H1 (cell line): ENCODE results near the gene TSPAN5. TPM values are rescaled to one million over a fixed set of nuclear protein-coding genes. Genes with fewer than 3 reads are reported as not detected.

Source experiments
- CTCF ChIA-PET: fragments of 300-600 bp; sonication (Branson Sonifier 250); formaldehyde crosslinking; loops from one replicate; lab custom pipeline; 2021; ENCODE audit not compliant: partially characterized antibody; lab: Charles Lee
- POLR2A ChIA-PET: fragments of 300-600 bp; sonication (Branson Sonifier 250); formaldehyde crosslinking; loops from one replicate; lab custom pipeline; 2021; ENCODE audit warnings: inconsistent platforms; ENCODE audit not compliant: partially characterized antibody; lab: Charles Lee
- DNase-seq, 2 experiments: peaks; one replicate each; pipeline versions ENCODE4 v3.0.0 to v3.0.0-alpha.2; 2010 to 2022; ENCODE audit warnings: low spot score in 2 of 2, low read depth in 1 of 2, mixed read lengths in 1 of 2
- FAIRE-seq: peaks from 2 replicates; lab custom pipeline; 2011; peaks lifted over from hg19 to GRCh38; lab: Jason Lieb, UNC
- H2AFZ ChIP-seq: 2 replicates; pipeline ENCODE4 v1.8.1; 2012; ENCODE audit warnings: low read length, inconsistent platforms
- H2AK5ac ChIP-seq: 2 replicates; pipeline ENCODE4 v1.6.1; 2013; ENCODE audit warnings: low read depth, low read length
- H2BK120ac ChIP-seq: replicated peaks from 2 replicates; pipeline ENCODE3; 2013; ENCODE audit warnings: low read depth, low read length, inconsistent platforms
- H2BK12ac ChIP-seq: 2 replicates; pipeline ENCODE4 v1.6.1; 2013; ENCODE audit warnings: low read depth, low read length
- H2BK15ac ChIP-seq: 2 replicates; pipeline ENCODE4 v1.6.1; 2013; ENCODE audit warnings: low read length
- H2BK20ac ChIP-seq: 2 replicates; pipeline ENCODE4 v1.6.1; 2013; ENCODE audit warnings: low read length
- H2BK5ac ChIP-seq: 2 replicates; pipeline ENCODE4 v1.6.1; 2013; ENCODE audit warnings: low read depth, low read length
- H3K14ac ChIP-seq: 2 replicates; pipeline ENCODE4 v1.6.1; 2013; ENCODE audit warnings: inconsistent platforms; ENCODE audit not compliant: insufficient read length
- H3K18ac ChIP-seq: 2 replicates; pipeline ENCODE4 v1.6.1; 2013; ENCODE audit warnings: low read length; ENCODE audit errors: extremely low read depth
- H3K23ac ChIP-seq: 2 replicates; pipeline ENCODE4 v1.6.1; 2013; ENCODE audit warnings: inconsistent platforms; ENCODE audit not compliant: insufficient read length
- H3K23me2 ChIP-seq: 2 replicates; pipeline ENCODE4 v1.6.1; 2013; ENCODE audit warnings: low read depth, low read length
- H3K27ac ChIP-seq: 2 replicates; pipeline ENCODE4 v1.6.1; 2011; ENCODE audit warnings: low read depth, low read length, inconsistent platforms
- H3K27me3 ChIP-seq, 4 experiments: replicated peaks in 1 of 4; 1 replicate in 1 of 4; 2 replicates in 3 of 4; pipeline versions ENCODE4 v1.6.1 to v1.8.1; 2011 to 2013; ENCODE audit warnings: low read length in 3 of 4, mild to moderate bottlenecking in 3 of 4, inconsistent platforms in 2 of 4, mixed read lengths in 2 of 4, moderate library complexity in 1 of 4; ENCODE audit not compliant: control insufficient read depth in 3 of 4, insufficient read depth in 3 of 4; ENCODE audit errors: extremely low read depth in 1 of 4
- H3K36me3 ChIP-seq, 4 experiments: 2 replicates each; pipeline versions ENCODE4 v1.6.1 to v1.8.1; 2011 to 2013; ENCODE audit warnings: mild to moderate bottlenecking in 4 of 4, low read length in 3 of 4, moderate library complexity in 2 of 4, control low read depth in 1 of 4, inconsistent platforms in 1 of 4; ENCODE audit not compliant: insufficient read depth in 4 of 4, control insufficient read depth in 2 of 4
- H3K4ac ChIP-seq: replicated peaks from 2 replicates; pipeline ENCODE3; 2013; ENCODE audit warnings: low read length, low read depth, mixed read lengths, inconsistent platforms; ENCODE audit not compliant: insufficient read length
- H3K4me1 ChIP-seq, 4 experiments: replicated peaks in 1 of 4; 1 replicate in 1 of 4; 2 replicates in 3 of 4; pipeline versions ENCODE4 v1.6.1 to v1.8.1; 2011 to 2013; ENCODE audit warnings: low read length in 3 of 4, inconsistent platforms in 2 of 4, mixed read lengths in 1 of 4; ENCODE audit not compliant: insufficient read depth in 4 of 4, control insufficient read depth in 3 of 4
- H3K4me2 ChIP-seq, 2 experiments: 2 replicates each; pipeline versions ENCODE4 v1.6.1 to v1.8.1; 2011 to 2013; ENCODE audit warnings: low read depth in 2 of 2, low read length in 2 of 2, control low read depth in 1 of 2, inconsistent platforms in 1 of 2, mild to moderate bottlenecking in 1 of 2; ENCODE audit not compliant: insufficient read depth in 1 of 2
- H3K4me3 ChIP-seq, 4 experiments: fragments of 200-600, 300-600 bp in 1 of 4; sonication (generic), shearing (Covaris generic), sonication (Bioruptor Twin) in 1 of 4; 2 replicates each; pipeline versions ENCODE4 v1.5.1 to v1.8.1; 2011 to 2016; ENCODE audit warnings: low read length in 4 of 4, low read depth in 3 of 4, control low read depth in 2 of 4, inconsistent platforms in 2 of 4, mild to moderate bottlenecking in 2 of 4, mixed read lengths in 1 of 4, moderate library complexity in 1 of 4; ENCODE audit not compliant: insufficient read depth in 2 of 4; ENCODE audit errors: extremely low read depth in 1 of 4
- H3K56ac ChIP-seq: replicated peaks from 2 replicates; pipeline ENCODE3; 2013; ENCODE audit warnings: low read depth, mild to moderate bottlenecking, mixed read lengths, low read length, inconsistent platforms; ENCODE audit not compliant: insufficient read length
- H3K79me1 ChIP-seq: 2 replicates; pipeline ENCODE4 v1.6.1; 2013; ENCODE audit warnings: low read depth, low read length, control low read depth
- H3K79me2 ChIP-seq, 2 experiments: 2 replicates each; pipeline versions ENCODE4 v1.6.1 to v1.8.1; 2012 to 2013; ENCODE audit warnings: low read length in 2 of 2, mild to moderate bottlenecking in 2 of 2, inconsistent platforms in 1 of 2; ENCODE audit not compliant: insufficient read depth in 2 of 2, control insufficient read depth in 1 of 2
- H3K9ac ChIP-seq, 4 experiments: replicated peaks in 1 of 4; 1 replicate in 1 of 4; 2 replicates in 3 of 4; pipeline versions ENCODE4 v1.6.1 to v1.8.1; 2011 to 2013; ENCODE audit warnings: low read depth in 3 of 4, low read length in 3 of 4, control low read depth in 2 of 4, mild to moderate bottlenecking in 2 of 4, moderate library complexity in 2 of 4, inconsistent platforms in 1 of 4; ENCODE audit errors: extremely low read depth in 1 of 4
- H3K9me3 ChIP-seq, 2 experiments: 2 replicates each; pipeline versions ENCODE4 v1.6.1 to v1.8.1; 2012 to 2013; ENCODE audit warnings: mild to moderate bottlenecking in 2 of 2, moderate library complexity in 2 of 2, control low read depth in 1 of 2, inconsistent platforms in 1 of 2, low read depth in 1 of 2, low read length in 1 of 2, mixed read lengths in 1 of 2; ENCODE audit not compliant: insufficient read depth in 2 of 2
- H4K20me1 ChIP-seq, 2 experiments: replicated peaks in 1 of 2; 2 replicates each; pipeline versions ENCODE3 to v1.8.1; 2011 to 2013; ENCODE audit warnings: inconsistent platforms in 2 of 2, low read length in 2 of 2, mild to moderate bottlenecking in 1 of 2; ENCODE audit not compliant: insufficient read depth in 2 of 2, control insufficient read depth in 1 of 2
- H4K5ac ChIP-seq: 2 replicates; pipeline ENCODE4 v1.6.1; 2013; ENCODE audit warnings: low read length, low read depth, mixed read lengths, inconsistent platforms; ENCODE audit not compliant: insufficient read length
- H4K8ac ChIP-seq: 2 replicates; pipeline ENCODE4 v1.8.0; 2013; ENCODE audit warnings: mild to moderate bottlenecking, moderate library complexity, low read length, inconsistent platforms; ENCODE audit not compliant: insufficient read depth; ENCODE audit errors: extremely low read depth
- H4K91ac ChIP-seq: replicated peaks from 2 replicates; pipeline ENCODE3; 2013; ENCODE audit warnings: low read length, mixed read lengths, inconsistent platforms; ENCODE audit not compliant: insufficient read length
- ATF2 ChIP-seq: IDR thresholded peaks from 2 replicates; pipeline ENCODE4 v1.6.1; 2012; ENCODE audit warnings: low read length, inconsistent platforms
- CHD2 ChIP-seq: IDR thresholded peaks from 2 replicates; pipeline ENCODE4 v1.6.1; 2012; ENCODE audit warnings: low read length, improper control_type of control experiment
- EZH2 ChIP-seq: fragments of 200-600 bp; sonication (generic); IDR thresholded peaks from 2 replicates; pipeline ENCODE4 v1.7.1; 2012; ENCODE audit warnings: low read depth, mild to moderate bottlenecking, moderate library complexity, low read length, inconsistent platforms; ENCODE audit not compliant: severe bottlenecking
- KDM1A ChIP-seq: fragments of 200-600, 300-600 bp; sonication (generic); IDR thresholded peaks from 2 replicates; pipeline ENCODE4 v1.7.1; 2016; ENCODE audit warnings: mild to moderate bottlenecking, low read length, borderline replicate concordance
- RAD21 ChIP-seq, 2 experiments: IDR thresholded peaks in 1 of 2; conservative IDR thresholded peaks in 1 of 2; 2 replicates each; pipeline ENCODE4 v1.6.1; 2011; ENCODE audit warnings: low read depth in 2 of 2, low read length in 2 of 2, improper control_type of control experiment in 1 of 2, inconsistent platforms in 1 of 2, mild to moderate bottlenecking in 1 of 2, moderate library complexity in 1 of 2
- SUZ12 ChIP-seq: fragments of 200-600 bp; sonication (generic); IDR thresholded peaks from 2 replicates; pipeline ENCODE4 v1.6.1; 2012; ENCODE audit warnings: mild to moderate bottlenecking, inconsistent platforms, low read length, moderate library complexity, mixed read lengths
- TCF12 ChIP-seq: IDR thresholded peaks from 2 replicates; pipeline ENCODE4 v1.6.1; 2011; ENCODE audit warnings: low read depth, mild to moderate bottlenecking, low read length
- YY1 ChIP-seq: IDR thresholded peaks from 2 replicates; pipeline ENCODE4 v1.6.1; 2011; ENCODE audit warnings: low read depth, mild to moderate bottlenecking, low read length
- WGBS, 2 experiments: shearing (Covaris generic) in 1 of 2; methylation state at CpG; one replicate each; pipeline versions ENCODE4 v1.1.6 to v1.1.7; 2013 to 2015; ENCODE audit warnings: low lambda C conversion rate in 2 of 2, mixed read lengths in 2 of 2, inconsistent platforms in 1 of 2, low coverage in 1 of 2, missing lambda C conversion rate in 1 of 2; ENCODE audit not compliant: insufficient replicate concordance in 2 of 2, insufficient coverage in 1 of 2, insufficient read length in 1 of 2; ENCODE audit errors: extremely low coverage in 1 of 2, missing lambda C conversion rate in 1 of 2; 5-methylcytosine and 5-hydroxymethylcytosine counted together
- polyA plus RNA-seq, 7 experiments: library from polyadenylated mRNA; depleted of rRNA in 3 of 7; stranded (reverse) in 5 of 7; unstranded in 2 of 7; fragments of >200 nt in 5 of 7; fragments of 200-250 nt in 2 of 7; gene quantifications; 1 replicate in 5 of 7; 2 replicates in 1 of 7; 4 replicates in 1 of 7; pipeline versions ENCODE4 v1.2.1 to v1.2.3, GENCODE V29; 2011 to 2013; ENCODE audit warnings: missing spikeins in 2 of 7, mixed read lengths in 2 of 7
- total RNA-seq: library from RNA; stranded (reverse); fragmentation: NEBNext Ultra II Directional; extraction: Animal tissue kit (Norgen Biotek cat#: 25700); gene quantifications from 2 replicates; pipeline ENCODE4 v1.2.1, GENCODE V29; 2021

The TSPAN5 gene
- total and polyA plus RNA-seq, 2 of the 8 experiments (the other 6 are each of a cell fraction or from before 2014, with no cell fraction given), result 17.6 to 21.2 TPM

GRCh38 chr4:98539741-98540140 is 118.7 kb downstream of the TSPAN5 start:
- no peak overlapping the region for H4K8ac ChIP-seq
- no peak overlapping the region for H4K91ac ChIP-seq
- no peaks in the 10 kb centered on the region for H3K36me3 ChIP-seq
- no peak overlapping the region for H2BK15ac ChIP-seq
- H2BK5ac ChIP-seq, result no peak overlapping the region
- no peaks in the 10 kb centered on the region; a peak in 1 of 4 replicates for H3K9me3 ChIP-seq
- H3K4ac ChIP-seq, result no peak overlapping the region
- no peak overlapping the region for H2BK120ac ChIP-seq
- no peak overlapping the region for H3K23ac ChIP-seq
- H3K27ac ChIP-seq, result no peak overlapping the region
- H4K5ac ChIP-seq, result no peak overlapping the region
- DNase-seq (no peak), FAIRE-seq (no peak)
- H2BK12ac ChIP-seq, result no peak overlapping the region
- no peak overlapping the region for H3K18ac ChIP-seq
- H2AK5ac ChIP-seq, result no peak overlapping the region
- no peak overlapping the region for H2BK20ac ChIP-seq
- CTCF ChIA-PET, result interaction anchor here (0.6 kb wide), 1 partner anchor 302 kb away, joined by 3 read pairs; no protein-coding TSS in a partner anchor
- H3K14ac ChIP-seq, result no peak overlapping the region
- peaks cover 0 to 12% (median 5%) of the 10 kb centered on the region in 4 experiments; a peak in 6 of 7 replicates for H3K4me1 ChIP-seq
- no peaks in the 10 kb centered on the region for H3K23me2 ChIP-seq
- H3K56ac ChIP-seq, result no peak overlapping the region
- H3K4me2 ChIP-seq, result no peak overlapping the region
- POLR2A ChIA-PET, result interaction anchor here (0.8 to 0.9 kb wide), 2 partner anchors 18 to 524 kb away, joined by 3 read pairs; no protein-coding TSS in a partner anchor
- 92% methylated on average over 5 of the region's 5 CpGs; no CpG with 5 or more reads in 1 of the 2 experiments for WGBS, 2 experiments
- H3K79me1 ChIP-seq, result no peaks in the 10 kb centered on the region; the same call in 1 of the 2 replicates
- no peaks in the 10 kb centered on the region for H3K27me3 ChIP-seq
- H3K4me3 ChIP-seq, result no peak overlapping the region
- H4K20me1 ChIP-seq, result no peaks in the 10 kb centered on the region
- no peak overlapping the region for H3K9ac ChIP-seq
- TF ChIP-seq TCF12 (no peak), KDM1A (no peak), YY1 (no peak), ATF2 (no peak), RAD21 (IDR thresholded peaks at IDR 0.05 in 1 of 2, conservative IDR thresholded peaks at IDR 0.05 in 1 of 2; ENCODE audit: low read depth in 2 of 2, low read length in 2 of 2) (no peak), EZH2 (no peak), CHD2 (no peak), SUZ12 (no peak)
- no peak overlapping the region for H2AFZ ChIP-seq
- H3K79me2 ChIP-seq, result no peaks in the 10 kb centered on the region
